DMS153 treated with DMSO at 0.1 percent for 48 hours (cell line): ENCODE results near the gene APOC3.

Experiments used
- DNase-seq: peaks from one replicate; lab custom pipeline; 2025; ENCODE audit not compliant: unreplicated experiment; lab: John Stamatoyannopoulos, UW

The APOC3 gene

DNA sequence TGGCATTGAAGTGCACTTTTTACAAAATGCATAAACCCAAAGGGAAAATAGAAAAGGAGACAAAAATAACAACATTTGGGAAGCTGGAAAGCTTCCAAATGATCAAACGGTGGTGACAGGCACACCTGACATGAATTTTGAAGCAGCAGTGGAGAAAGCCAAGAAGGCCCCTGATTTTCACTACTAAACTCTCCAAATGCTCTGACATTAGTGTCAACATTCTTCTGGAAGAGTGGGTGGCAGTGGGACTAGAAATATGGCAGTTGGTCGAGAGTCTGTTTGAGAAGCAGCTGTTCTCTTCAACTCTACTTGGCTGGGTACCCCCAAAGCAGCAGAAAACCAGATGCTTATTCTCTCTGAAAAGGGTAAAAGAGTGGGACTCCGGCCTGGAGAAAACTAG, 25.7 kb upstream of the APOC3 start:
- no peak for DNase-seq

DNA sequence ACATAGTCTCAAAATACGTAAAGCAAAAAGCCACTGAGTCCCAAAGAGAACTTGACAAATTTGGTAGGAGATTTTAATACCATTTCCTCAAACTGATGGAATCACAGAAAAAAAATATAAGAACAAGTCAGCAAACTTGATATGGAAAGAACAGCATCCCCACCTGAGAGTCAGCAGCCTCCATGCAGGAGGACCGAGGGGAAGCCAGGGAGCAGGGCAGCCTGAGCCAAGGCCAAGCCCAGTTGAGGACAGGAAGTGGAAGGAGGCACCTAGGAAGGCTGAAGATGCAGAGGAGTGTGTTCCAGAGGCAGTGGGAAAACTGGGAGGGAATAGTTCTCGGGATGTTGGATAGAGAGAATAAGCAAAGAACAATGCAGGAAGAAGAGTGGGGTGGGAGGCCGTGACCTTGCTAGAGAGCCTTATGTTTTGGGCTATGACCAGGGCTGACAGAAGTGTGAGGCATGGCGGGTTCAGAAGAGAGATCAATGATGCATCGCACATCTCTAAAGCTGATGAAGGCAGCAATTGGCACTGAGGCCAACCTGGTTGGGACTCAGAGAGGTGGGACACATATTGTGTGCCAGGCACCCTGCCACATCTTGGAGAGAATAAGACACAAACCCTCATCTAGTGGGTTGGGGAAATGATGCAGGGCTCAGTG, 22.0 kb upstream of the APOC3 start:
- DNase-seq, result no peak

DNA sequence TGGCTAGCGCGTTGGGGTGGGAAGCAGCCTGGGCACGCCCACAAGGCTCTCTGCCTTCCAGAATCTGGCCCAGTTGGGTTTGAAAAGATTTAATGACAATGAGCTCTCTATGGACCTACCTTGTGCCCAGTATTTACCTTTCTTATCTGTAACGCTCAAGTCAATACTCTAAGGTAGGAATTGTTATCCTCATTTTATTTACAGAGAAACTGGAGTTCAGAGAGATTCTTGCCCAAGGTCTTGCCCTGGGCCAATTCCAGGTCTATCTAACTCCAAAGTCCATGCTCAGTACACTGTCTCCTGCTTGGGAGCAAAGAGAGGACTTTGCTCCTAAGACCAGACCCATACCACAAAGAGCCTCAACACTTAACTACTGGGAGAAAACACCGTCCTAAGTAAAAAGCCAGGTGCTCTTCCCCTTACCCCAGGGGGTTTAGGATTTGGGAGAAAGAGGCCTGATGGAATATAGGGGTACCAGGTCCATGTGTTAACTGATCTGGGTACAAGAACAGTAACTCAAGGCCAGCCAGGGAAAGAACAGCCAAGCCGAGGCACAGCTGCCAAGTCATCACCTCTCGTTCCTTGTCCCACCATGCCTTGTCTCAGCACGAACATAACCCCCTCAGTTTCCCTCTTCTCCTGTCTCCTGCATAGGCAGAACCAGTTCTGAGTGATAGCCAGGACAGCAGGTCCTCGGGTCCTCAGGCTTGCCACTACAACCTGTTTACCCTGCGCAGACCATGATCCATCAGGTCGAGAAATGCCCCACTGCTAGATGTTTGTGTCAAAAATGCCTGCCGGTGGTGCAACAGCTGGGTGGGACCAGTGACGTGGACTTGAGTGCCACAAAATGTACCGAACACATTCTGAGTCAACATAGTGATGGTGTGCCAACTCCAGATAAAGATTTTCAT, 21.2 kb upstream of the APOC3 start:
- no peak for DNase-seq

DNA sequence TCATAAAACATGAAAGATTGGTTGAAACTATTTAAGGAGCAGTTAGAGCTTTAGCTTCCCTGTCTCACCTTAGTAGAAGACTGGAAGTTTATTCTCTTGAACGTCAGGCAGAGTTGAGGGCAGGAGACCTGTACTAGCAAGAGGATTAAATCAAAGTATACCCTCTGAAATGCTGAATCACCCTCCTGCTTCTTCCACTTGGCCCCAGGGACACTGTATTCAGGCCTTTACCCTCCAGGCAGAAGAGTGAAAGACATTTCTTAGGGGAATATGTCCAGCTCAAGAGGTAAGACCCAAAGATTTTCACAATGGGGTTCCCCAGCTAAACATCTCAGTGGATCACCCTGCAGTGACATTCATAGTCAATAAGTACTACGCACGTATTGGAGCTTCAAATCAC, 18.5 kb upstream of the APOC3 start:
- no peak for DNase-seq

DNA sequence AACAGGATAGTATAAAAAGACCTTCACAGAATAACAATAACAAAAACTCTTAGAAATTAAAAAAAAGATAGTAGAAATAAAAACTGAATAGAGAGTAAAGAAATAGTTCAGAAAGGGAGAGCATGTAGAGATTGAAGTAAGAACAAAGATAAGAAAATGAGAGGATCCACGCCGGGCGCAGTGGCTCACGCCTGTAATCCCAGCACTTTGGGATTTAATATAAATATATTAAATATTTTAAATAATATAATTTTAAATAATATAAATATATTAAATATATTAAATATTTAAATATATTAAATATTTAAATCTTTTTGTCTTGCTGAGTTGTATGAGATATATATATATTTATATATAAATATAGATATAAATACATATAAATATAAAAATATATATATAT, 17.6 kb upstream of the APOC3 start:
- no peak for DNase-seq

DNA sequence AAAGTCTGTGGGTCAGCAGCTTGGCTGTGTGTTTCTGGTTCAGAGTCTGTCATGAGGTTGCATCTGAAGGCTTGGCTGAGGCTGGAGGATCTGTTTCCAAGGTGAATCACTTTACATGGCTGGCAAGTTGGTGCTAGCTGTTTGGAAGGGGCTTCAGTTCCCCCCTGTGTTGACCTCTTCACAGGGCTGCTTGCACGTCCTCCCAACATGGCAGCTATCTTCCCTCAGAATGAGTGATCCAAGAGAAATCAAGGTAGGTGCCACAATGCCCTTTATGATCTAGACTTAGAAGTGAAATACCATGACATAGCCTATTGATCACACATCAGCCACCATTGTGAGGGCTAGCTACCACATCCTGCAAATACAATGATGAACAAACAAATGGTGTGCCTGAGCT, 16.5 kb upstream of the APOC3 start:
- DNase-seq, result no peak

DNA sequence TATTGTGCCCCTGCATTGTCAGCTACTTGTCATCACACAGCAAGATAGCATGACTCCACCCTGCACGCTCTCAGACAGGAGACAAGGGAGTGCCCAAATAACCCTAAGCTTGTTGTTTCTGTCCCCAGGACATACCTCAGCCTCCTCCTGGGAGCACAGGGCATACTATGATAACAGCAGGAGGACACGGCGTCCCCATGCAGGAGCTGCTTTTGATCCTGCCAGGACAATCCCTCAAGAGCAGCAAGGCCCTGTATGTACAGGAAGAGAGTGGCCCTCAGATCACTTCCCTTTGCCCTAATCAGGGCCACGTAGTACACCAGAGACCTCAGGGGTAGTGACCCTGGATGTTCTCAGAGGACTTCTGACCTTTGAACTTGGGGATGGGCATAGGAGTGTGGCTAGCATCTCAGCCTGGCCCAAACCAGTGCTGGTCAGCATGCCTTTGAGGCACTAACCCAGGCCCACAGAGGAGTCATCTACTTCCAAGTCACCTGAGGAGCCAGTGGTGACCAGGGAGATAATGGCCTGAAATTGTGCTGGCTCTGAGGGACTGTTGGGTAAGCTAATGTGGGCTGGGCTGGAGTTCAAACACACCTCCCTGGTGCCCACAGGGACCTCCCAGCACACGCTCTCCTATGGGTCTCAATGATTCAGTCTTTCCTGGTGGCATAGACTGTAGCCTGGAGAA, 15.8 kb upstream of the APOC3 start:
- DNase-seq, result no peak

DNA sequence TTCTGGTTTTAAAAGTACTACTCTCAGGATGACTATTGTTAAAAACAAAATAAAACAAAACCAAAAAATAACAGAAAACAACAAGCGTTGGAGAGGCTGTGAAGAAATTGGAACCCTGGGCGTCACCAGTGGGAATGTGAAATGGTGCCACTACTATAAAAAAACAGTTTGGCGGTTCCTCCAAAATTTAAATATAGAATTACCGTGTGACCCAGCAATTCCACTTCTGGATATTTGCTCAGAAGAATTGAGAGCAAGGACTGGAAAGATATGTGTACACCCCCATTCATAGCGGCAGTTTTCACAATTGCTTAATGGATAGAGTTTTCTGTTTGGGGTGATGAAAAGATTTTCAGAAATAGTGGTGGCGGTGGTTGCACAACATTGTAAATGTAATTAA, 15.2 kb upstream of the APOC3 start:
- DNase-seq, result no peak

DNA sequence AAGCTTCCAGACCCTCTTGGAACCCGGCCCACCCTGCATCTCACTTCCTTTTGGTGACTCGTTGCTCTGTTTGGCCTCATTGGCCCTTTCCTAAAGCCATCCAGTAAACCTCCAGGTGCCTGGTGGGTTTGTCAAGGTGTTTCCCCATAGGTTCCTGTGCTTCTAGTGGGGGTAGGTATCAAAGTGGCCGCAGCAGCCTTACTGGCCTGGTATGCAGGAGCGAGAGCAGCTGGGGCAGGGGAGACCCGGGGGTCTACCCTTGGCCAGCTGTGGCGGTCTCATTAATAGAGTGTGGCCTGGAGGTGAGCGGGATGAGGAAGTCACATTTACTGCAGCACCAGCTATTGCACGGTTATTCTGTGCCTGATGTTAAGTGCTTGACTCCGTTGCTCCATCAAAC, 10.7 kb upstream of the APOC3 start:
- DNase-seq, result no peak

DNA sequence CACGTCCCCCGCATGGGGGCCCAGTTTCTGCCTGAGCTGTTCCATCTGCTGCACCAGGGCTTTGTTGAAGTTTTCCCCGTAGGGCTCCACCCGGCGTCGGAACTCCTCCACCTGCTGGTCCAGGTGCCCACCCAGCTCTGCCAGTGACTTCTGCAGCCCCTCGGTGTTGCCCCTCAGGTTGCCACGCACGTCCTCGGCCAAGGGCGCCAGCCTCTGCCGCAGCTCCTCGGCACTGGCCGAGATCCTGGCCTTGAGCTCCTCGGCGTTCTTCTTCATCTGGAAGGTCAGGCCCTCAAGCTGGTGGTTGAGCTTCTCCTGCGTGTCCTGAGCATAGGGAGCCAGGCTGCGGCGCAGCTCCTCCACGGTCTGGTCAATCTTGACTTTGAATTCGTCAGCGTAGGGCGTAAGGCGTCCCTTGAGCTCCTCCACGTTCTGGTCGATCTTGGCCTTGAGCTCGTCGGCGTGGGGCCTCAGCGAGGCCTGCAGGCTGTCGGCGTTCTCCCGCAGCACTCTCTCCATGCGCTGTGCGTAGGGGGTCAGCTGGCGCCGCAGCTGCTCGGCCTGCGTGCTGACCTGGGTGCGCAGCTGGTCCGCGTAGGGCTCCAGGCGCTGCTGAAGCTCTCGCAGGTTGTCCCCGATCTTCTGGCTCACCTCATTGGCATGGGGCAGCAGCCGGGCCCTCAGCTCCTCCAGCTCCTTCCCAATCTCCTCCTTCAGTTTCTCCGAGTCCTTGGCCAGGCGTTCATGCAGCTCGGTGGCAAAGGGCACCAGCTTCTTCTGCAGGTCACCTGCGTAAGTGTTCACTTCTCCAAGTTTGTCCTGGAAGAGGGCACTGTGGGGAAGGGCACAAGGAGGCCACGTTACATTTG, 8.4 kb upstream of the APOC3 start:
- DNase-seq, result no peak

DNA sequence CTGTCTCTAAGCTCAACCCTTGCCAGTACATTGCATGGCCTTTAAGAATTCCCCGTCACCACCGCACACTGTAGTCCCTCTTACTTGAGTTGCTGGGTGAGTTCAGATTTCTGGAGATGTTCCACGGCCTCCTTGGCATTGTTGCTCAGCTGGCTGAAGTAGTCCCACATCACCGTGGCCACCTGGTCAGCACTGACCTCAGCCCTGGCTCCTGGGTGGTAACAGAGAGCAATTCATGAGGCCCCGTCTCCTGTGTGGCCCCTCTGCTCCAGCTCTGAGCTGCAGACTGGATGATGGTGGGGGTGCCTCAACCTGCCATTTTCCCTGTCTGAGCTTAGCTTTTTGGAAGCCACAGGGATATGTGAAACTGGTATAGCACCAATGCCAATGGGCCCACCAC, 7.1 kb upstream of the APOC3 start:
- DNase-seq, result no peak

DNA sequence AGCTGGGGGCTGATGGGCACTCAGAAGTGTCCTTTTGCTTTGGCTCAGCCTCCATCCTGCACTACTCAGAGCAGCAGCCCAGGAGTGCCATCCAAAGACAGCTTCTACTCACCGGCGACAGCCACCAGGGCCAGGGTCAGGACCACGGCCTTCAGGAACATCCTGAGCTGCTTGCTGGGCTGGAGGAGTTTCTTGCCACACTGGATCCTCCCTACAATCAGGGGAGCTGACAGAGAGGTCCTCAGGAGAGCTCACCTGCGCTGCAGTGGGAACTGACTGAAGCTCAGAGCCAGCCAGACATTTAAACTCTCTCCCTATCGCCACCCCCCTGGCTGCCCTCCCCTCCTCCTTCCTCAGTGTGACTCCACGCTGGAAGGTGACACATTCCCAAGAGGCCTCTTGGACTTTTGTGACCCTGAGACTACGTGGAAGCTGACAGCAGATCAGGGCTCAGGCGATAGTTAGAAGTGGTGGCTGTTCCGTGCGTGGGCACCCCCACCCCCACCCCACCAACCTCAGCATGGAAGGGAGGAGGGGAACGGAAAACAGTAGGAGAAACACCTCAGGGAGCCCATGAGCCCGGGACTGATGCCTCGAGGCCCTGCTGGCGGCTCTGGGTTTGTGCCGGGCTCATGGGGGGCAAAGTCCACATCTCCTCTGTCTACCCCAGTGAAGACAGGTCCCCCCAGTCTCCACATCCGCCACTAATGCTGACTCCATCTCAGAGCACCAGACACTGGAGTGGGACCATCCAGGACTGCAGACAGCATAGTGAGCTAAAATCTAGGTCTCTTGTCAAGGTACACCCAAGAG, 6.5 kb upstream of the APOC3 start, which contains the start of gene APOA4:
APOA4 (minus strand) TSS at position 274 of the 813 bp plus-strand sequence; CDS start at position 161, 113 bp downstream.
- no peak for DNase-seq

DNA sequence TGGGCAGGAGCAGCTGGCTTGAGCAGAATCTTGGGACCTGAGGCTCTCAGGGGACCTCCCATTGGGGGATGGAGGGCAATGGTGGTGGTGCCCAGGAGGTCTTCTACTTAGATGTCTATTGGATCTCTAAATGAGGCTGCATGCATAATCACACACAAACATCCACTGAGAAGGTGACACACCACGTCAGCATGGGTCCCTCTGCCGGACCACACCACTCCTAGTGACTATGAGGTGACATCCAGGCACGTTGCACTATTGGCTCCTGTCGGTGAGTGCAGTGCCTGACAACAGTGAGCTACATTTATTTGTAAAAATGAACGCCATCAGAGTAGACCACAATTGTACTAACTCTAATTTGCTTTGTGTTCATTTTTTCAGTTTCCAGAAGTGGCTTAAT, 4.3 kb upstream of the APOC3 start:
- DNase-seq, result no peak

DNA sequence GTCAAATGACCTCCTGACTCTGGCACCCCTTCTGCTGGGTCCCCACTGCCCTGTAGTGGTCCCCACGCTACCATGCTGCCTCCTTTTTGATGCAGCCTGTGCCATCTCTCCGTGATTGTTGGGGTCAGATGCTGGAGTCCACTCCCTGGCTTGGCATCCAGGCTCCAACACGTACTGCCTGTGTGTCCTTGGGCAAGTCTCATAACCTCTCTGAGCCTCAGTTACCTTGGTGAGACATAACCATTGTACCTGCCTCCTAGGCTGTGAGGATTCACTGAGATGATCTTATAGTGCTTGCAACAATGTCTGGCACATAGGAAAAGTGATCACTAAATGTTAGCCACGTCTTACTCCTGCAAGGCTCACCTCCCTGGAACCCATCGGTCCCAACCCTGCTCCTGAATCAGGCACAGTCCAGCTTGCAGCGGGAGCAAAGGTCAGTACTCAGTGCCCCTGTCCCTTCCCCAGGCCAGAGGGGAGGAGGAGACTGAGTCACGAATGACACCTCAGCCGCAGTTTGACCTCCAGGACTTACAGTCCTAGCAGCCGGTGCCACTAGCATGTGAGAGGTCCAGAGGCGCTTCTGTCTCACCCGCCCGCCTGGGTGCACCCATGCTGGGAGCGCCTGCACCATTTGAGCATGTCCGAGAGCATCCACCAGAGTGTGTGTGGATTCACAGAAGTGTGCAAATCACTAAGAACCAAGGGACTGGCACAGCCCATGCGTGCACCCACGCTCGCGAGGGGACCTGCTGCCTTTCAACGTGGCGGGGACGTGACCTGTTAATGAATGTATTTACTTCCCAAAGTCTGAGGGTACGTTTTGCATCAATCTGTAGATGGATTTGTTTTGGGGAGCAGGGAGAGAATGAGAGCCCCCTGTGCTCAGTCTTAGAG, 3.6 kb upstream of the APOC3 start:
- DNase-seq, result no peak

DNA sequence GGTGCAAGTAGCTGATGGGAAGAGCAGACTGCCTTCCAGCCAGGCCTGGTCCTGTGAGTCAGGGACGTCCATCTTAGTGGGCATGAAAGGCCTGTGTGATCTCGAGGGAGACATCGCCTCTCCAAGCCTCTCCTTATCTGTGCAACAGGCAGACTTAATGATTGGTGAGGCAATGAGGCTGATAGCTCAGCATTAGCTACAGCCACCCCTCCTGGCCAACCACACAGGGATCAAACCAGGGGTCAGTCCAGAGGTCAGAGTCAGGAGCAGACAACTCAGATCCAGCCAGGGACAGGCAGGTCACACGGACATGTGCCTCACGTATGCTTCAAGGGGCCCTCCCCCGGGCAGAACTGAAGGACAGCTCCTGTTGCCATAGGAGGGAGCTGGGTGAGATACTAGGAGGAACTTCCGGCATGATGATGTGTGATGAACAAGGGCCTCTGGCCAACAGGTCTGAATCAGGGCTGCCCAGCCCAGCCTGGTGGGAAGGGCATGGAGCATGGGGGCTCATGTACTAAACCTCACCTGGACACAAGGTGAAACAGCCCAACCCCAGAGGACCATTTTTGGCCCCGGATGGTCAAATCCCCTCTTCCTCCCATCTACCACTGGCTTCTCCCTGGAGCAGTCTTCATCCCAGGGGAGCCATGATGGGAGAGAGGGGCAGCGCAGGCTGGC, 2.8 kb upstream of the APOC3 start:
- DNase-seq, result no peak

DNA sequence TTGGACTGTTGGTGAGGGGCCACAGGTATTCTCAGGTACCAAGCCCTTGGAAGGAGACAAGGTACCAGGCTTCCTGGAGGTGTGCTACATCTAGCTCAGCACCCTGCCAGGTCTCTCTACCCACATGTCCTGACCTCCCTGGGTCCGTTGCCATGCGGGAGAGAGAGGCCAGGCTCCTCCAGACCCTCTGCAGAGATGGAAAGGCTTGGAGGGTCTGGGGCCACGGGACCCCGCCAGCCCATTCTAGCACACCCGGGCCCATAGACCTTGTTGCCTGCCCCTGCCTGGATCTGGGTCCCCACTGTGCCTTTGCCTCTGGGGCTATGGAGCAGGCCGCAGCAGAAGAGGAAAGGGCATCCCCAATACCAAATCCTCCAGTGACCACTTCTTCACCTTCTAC, 2.2 kb upstream of the APOC3 start:
- no peak for DNase-seq

DNA sequence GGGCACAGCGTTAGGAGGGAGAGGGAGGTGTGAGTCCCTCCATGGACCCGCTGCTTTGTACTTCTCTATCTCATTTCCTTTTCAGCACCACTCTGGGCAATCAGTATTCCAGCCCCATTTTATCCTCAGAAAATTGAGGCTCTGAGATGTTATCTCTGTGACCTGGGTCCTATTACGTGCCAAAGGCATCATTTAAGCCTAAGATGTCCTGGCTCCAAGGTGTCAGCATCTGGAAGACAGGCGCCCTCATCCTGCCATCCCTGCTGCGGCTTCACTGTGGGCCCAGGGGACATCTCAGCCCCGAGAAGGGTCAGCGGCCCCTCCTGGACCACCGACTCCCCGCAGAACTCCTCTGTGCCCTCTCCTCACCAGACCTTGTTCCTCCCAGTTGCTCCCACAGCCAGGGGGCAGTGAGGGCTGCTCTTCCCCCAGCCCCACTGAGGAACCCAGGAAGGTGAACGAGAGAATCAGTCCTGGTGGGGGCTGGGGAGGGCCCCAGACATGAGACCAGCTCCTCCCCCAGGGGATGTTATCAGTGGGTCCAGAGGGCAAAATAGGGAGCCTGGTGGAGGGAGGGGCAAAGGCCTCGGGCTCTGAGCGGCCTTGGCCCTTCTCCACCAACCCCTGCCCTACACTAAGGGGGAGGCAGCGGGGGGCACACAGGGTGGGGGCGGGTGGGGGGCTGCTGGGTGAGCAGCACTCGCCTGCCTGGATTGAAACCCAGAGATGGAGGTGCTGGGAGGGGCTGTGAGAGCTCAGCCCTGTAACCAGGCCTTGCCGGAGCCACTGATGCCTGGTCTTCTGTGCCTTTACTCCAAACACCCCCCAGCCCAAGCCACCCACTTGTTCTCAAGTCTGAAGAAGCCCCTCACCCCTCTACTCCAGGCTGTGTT, 829 bp upstream of the APOC3 start:
- DNase-seq, result no peak
